Measurements from ENCODE around the gene ZNF700. TPM values are rescaled to one million over a fixed set of nuclear protein-coding genes. Genes with fewer than 3 reads are reported as not detected.

The ZNF700 gene
- total RNA-seq, 1 experiment from 2014 or later, result 9.3 TPM

DNA sequence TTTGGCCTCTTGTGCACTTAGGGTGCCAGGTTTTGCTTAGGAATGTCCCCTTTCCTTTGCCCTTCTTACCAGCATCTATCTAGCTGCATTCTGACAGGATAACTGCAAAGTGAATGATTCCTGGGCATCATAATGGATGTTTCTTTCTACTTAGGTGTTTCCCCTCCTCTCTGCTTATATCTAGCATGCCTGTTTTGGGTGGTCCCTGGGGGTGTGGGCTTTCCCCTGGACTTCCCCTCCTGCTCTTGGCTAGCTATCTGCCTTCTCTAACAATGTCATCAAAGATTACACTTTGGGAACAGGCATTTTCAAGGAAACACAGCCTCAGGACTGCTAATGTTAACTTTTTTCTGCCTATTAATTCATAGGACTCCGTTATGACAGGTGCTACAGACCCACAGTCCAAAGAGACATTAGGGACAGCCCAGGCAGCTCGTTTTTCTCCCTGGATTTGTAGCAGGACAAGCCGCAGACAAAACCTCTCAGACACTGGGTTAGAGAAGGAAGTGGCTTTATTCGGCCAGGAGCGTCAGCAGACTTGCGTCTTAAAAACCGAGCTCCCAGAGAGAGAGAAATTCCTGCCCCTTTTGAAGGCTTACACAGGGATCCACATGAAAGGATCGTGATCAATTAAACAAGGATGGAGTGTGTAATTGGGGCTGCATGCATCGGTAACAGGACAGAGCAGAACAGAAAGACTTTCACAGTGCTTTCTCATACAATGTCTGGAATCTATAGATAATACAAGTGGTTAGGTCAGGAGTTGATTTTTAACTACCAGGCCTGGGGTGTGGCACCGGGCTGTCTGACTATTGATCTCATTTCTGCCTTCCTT, 17.3 kb downstream of the ZNF700 start:
- peaks cover 31% of the 10 kb centered on the region for H3K79me2 ChIP-seq (ENCODE audit: insufficient read depth, low read length)
- no peak overlapping the region for H3K4me2 ChIP-seq (ENCODE audit: low read length)
- ChIA-PET RAD21 (ENCODE audit: low non-redundant PET in 1 of 2, low total read pairs in 2 of 2, uncharacterized antibody in 2 of 2, unreplicated experiment in 2 of 2) (no interaction called here), CTCF (no interaction called here), POLR2A (no interaction called here)
- no peak overlapping the region for H3K27ac ChIP-seq (ENCODE audit: low read depth, low read length)
- DNase-seq (ENCODE audit: low read depth, low spot score), result no peak
- H3K9ac ChIP-seq (ENCODE audit: low read length), result no peak overlapping the region
- H3K9me3 ChIP-seq (ENCODE audit: control insufficient read depth in 1 of 2, insufficient read depth in 1 of 2, low read depth in 1 of 2, low read length in 2 of 2), result peaks cover 40 to 54% of the 10 kb centered on the region in 2 experiments; a peak in 3 of 4 replicates
- H3K36me3 ChIP-seq (ENCODE audit: control insufficient read depth in 1 of 2, insufficient read depth in 2 of 2, low read length in 2 of 2), result peaks cover 2 to 11% of the 10 kb centered on the region in 2 experiments; a peak in 3 of 4 replicates
- H3K9me2 ChIP-seq (ENCODE audit: insufficient read depth), result no peaks in the 10 kb centered on the region
- BruUV-seq (replicated peaks), result no TSS peak
- H3K4me1 ChIP-seq (ENCODE audit: control insufficient read depth in 1 of 2, insufficient read depth in 2 of 2, low read length in 2 of 2), result no peaks in the 10 kb centered on the region
- H3K4me3 ChIP-seq (replicated peaks in 1 of 2; ENCODE audit: low read depth in 1 of 2, low read length in 2 of 2), result no peak overlapping the region
- H4K20me1 ChIP-seq (ENCODE audit: insufficient read depth), result no peaks in the 10 kb centered on the region
- H3K27me3 ChIP-seq (ENCODE audit: insufficient read depth, low read length), result no peaks in the 10 kb centered on the region
- ATAC-seq, result no peak
- no peak overlapping the region for H2AFZ ChIP-seq (ENCODE audit: low read depth, low read length, poor library complexity, severe bottlenecking)
- TF ChIP-seq TCF7L2 (IDR thresholded peaks at IDR 0.05; ENCODE audit: borderline replicate concordance, extremely low read depth, insufficient read depth, insufficient read length), result no peak
- no peak for TF ChIP-seq EGR1 (IDR thresholded peaks at IDR 0.05; ENCODE audit: low read depth)
- TF ChIP-seq POLR2AphosphoS5 (IDR thresholded peaks at IDR 0.05; ENCODE audit: low read depth, low read length), result no peak
- TF ChIP-seq ELF1 (IDR thresholded peaks at IDR 0.05; ENCODE audit: borderline replicate concordance, low read depth), result no peak
- TF ChIP-seq ZFX (IDR thresholded peaks at IDR 0.05), result no peak
- no peak for TF ChIP-seq FOSL1 (IDR thresholded peaks at IDR 0.05; ENCODE audit: low read depth)
- no peak for TF ChIP-seq ATF3 (IDR thresholded peaks at IDR 0.05)
- no peak for TF ChIP-seq CBX3 (IDR thresholded peaks at IDR 0.05; ENCODE audit: low read depth)
- TF ChIP-seq POLR2A (IDR thresholded peaks at IDR 0.05; ENCODE audit: borderline replicate concordance, extremely low read depth, insufficient read depth, insufficient read length), result no peak
- no peak for TF ChIP-seq EZH2 (IDR thresholded peaks at IDR 0.05)
- no peak for TF ChIP-seq SIN3A (IDR thresholded peaks at IDR 0.05; ENCODE audit: low read depth)
- no peak for TF ChIP-seq SRF (IDR thresholded peaks at IDR 0.05; ENCODE audit: low read depth)
- no peak for TF ChIP-seq JUND (IDR thresholded peaks at IDR 0.05)
- no peak for TF ChIP-seq YY1 (IDR thresholded peaks at IDR 0.05; ENCODE audit: extremely low read depth, insufficient replicate concordance, low read depth, low read length)
- TF ChIP-seq, protein P1, sequence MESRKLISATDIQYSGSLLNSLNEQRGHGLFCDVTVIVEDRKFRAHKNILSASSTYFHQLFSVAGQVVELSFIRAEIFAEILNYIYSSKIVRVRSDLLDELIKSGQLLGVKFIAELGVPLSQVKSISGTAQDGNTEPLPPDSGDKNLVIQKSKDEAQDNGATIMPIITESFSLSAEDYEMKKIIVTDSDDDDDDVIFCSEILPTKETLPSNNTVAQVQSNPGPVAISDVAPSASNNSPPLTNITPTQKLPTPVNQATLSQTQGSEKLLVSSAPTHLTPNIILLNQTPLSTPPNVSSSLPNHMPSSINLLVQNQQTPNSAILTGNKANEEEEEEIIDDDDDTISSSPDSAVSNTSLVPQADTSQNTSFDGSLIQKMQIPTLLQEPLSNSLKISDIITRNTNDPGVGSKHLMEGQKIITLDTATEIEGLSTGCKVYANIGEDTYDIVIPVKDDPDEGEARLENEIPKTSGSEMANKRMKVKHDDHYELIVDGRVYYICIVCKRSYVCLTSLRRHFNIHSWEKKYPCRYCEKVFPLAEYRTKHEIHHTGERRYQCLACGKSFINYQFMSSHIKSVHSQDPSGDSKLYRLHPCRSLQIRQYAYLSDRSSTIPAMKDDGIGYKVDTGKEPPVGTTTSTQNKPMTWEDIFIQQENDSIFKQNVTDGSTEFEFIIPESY (IDR thresholded peaks at IDR 0.05; ENCODE audit: extremely low read depth, insufficient replicate concordance, low read length), result no peak
- no peak for TF ChIP-seq CTCF (IDR thresholded peaks at IDR 0.05 in 2 of 3, conservative IDR thresholded peaks at IDR 0.05 in 1 of 3; ENCODE audit: borderline replicate concordance in 1 of 3, insufficient read depth in 1 of 3, low read depth in 2 of 3, low read length in 2 of 3)
- intact Hi-C loops (cut with micrococcal nuclease), result no loop called here
